Loucy (cell line): ENCODE results near the gene PRKN.

Experiments used
- CTCF ChIP-seq: fragments of 200-600 bp; sonication (generic); conservative IDR thresholded peaks from 2 replicates; pipeline ENCODE4 v1.5.1; 2014; ENCODE audit warnings: mild to moderate bottlenecking, antibody characterized with exemption, low read length
- EZH2phosphoT487 ChIP-seq: fragments of 200-600 bp; IDR thresholded peaks from 2 replicates; pipeline ENCODE4 v1.6.1; 2018; ENCODE audit warnings: antibody characterized with exemption, mild to moderate bottlenecking, moderate library complexity, borderline replicate concordance

- TF ChIP-seq CTCF (no peak), EZH2phosphoT487 (no peak)
Observed at GRCh38 chr6:161546632-161547031, 1180.9 kb downstream of the PRKN start.
